ENCODE measurements around the gene CPZ.

Gene CPZ

GRCh38 chr4:8610858-8611616 lies 18.5 kb downstream of the CPZ start:
- ChIA-PET CTCF (interaction anchor here (1.4 kb wide), 1 partner anchor 9 kb away, joined by 3 read pairs; no protein-coding TSS in a partner anchor), POLR2A (no interaction called here)
- TF ChIP-seq FOXA1 (IDR thresholded peaks at IDR 0.05) = no peak
- TF ChIP-seq, protein P1, sequence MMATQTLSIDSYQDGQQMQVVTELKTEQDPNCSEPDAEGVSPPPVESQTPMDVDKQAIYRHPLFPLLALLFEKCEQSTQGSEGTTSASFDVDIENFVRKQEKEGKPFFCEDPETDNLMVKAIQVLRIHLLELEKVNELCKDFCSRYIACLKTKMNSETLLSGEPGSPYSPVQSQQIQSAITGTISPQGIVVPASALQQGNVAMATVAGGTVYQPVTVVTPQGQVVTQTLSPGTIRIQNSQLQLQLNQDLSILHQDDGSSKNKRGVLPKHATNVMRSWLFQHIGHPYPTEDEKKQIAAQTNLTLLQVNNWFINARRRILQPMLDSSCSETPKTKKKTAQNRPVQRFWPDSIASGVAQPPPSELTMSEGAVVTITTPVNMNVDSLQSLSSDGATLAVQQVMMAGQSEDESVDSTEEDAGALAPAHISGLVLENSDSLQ (IDR thresholded peaks at IDR 0.05) = no peak
- TF ChIP-seq FOXK2 (IDR thresholded peaks at IDR 0.05) = no peak
- TF ChIP-seq SP1 (IDR thresholded peaks at IDR 0.05) = no peak
- no peak for TF ChIP-seq CTBP1 (IDR thresholded peaks at IDR 0.05; ENCODE audit: borderline replicate concordance)
- TF ChIP-seq SUZ12 (IDR thresholded peaks at IDR 0.05) = no peak
- TF ChIP-seq L3MBTL2 (conservative IDR thresholded peaks at IDR 0.05) = no peak
- no peak for TF ChIP-seq NFRKB (IDR thresholded peaks at IDR 0.05)
- TF ChIP-seq HDGF (IDR thresholded peaks at IDR 0.05; ENCODE audit: borderline replicate concordance) = no peak
- no peak for TF ChIP-seq ARNT (IDR thresholded peaks at IDR 0.05)
- no peak for TF ChIP-seq LEF1 (IDR thresholded peaks at IDR 0.05; ENCODE audit: borderline replicate concordance)
- TF ChIP-seq ZNF384 (IDR thresholded peaks at IDR 0.05) = no peak
- no peak for TF ChIP-seq ELF4 (IDR thresholded peaks at IDR 0.05)
- TF ChIP-seq BHLHE40 (IDR thresholded peaks at IDR 0.05; ENCODE audit: borderline replicate concordance) = no peak
- TF ChIP-seq TARDBP (IDR thresholded peaks at IDR 0.05) = no peak
- no peak for TF ChIP-seq FOXM1 (IDR thresholded peaks at IDR 0.05; ENCODE audit: borderline replicate concordance)
- DNase-seq (ENCODE audit: extremely low spot score) = no peak

DNA sequence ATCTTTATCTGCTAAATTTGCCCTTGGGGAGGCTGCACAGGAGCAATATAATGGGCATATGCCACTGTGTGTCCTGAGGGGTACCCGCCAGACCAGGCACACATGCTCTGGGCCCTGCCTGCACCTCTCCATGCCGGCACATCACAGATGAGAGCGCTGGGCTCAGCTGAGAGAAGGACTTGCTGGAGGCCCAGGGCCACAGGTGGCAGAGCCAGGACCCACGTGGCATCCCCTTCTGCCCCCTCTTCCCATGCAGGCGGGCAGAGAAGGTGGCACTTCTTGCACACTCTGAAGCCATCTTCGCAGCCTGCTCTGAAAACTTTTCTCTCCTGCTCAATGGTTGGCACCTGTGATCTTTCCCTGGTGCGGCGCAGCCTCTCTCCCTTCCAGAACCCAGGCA lies 20.1 kb downstream of the CPZ start:
- CTCF ChIA-PET = no interaction called here
- POLR2A ChIA-PET = no interaction called here

GRCh38 chr4:8613421-8614364 lies 21.1 kb downstream of the CPZ start:
- no peak for DNase-seq (ENCODE audit: extremely low spot score)
- POLR2A ChIA-PET = no interaction called here
- CTCF ChIA-PET = interaction anchor here (0.5 to 1.0 kb wide), 2 partner anchors 13 to 30 kb away, joined by 3 to 4 read pairs; no protein-coding TSS in a partner anchor
- TF ChIP-seq CTBP1 (IDR thresholded peaks at IDR 0.05; ENCODE audit: borderline replicate concordance) = no peak
- no peak for TF ChIP-seq ARNT (IDR thresholded peaks at IDR 0.05)
- TF ChIP-seq BHLHE40 (IDR thresholded peaks at IDR 0.05; ENCODE audit: borderline replicate concordance) = no peak
- TF ChIP-seq FOXA1 (IDR thresholded peaks at IDR 0.05) = no peak
- no peak for TF ChIP-seq TARDBP (IDR thresholded peaks at IDR 0.05)
- no peak for TF ChIP-seq ZNF384 (IDR thresholded peaks at IDR 0.05)
- no peak for TF ChIP-seq FOXK2 (IDR thresholded peaks at IDR 0.05)

More for the DNA sequence above, 20.1 kb downstream of the CPZ start:
- TF ChIP-seq L3MBTL2 (conservative IDR thresholded peaks at IDR 0.05) = no peak
- TF ChIP-seq ELF4 (IDR thresholded peaks at IDR 0.05) = no peak
- no peak for TF ChIP-seq LEF1 (IDR thresholded peaks at IDR 0.05; ENCODE audit: borderline replicate concordance)
- no peak for TF ChIP-seq ZNF384 (IDR thresholded peaks at IDR 0.05)
- no peak for TF ChIP-seq FOXK2 (IDR thresholded peaks at IDR 0.05)
- no peak for TF ChIP-seq FOXM1 (IDR thresholded peaks at IDR 0.05; ENCODE audit: borderline replicate concordance)
- TF ChIP-seq TARDBP (IDR thresholded peaks at IDR 0.05) = no peak
- TF ChIP-seq, protein P1 (IDR thresholded peaks at IDR 0.05) = no peak
- TF ChIP-seq HDGF (IDR thresholded peaks at IDR 0.05; ENCODE audit: borderline replicate concordance) = no peak
- TF ChIP-seq CTBP1 (IDR thresholded peaks at IDR 0.05; ENCODE audit: borderline replicate concordance) = no peak
- TF ChIP-seq NFRKB (IDR thresholded peaks at IDR 0.05) = no peak
- no peak for TF ChIP-seq SP1 (IDR thresholded peaks at IDR 0.05)
- no peak for TF ChIP-seq BHLHE40 (IDR thresholded peaks at IDR 0.05; ENCODE audit: borderline replicate concordance)
- TF ChIP-seq ARNT (IDR thresholded peaks at IDR 0.05) = no peak
- no peak for TF ChIP-seq SUZ12 (IDR thresholded peaks at IDR 0.05)
- TF ChIP-seq FOXA1 (IDR thresholded peaks at IDR 0.05) = no peak
- no peak for DNase-seq (ENCODE audit: extremely low spot score)

GRCh38 chr4:8614365-8615193 lies 22.0 kb downstream of the CPZ start:
- no peak for TF ChIP-seq SUZ12 (IDR thresholded peaks at IDR 0.05)
- no peak for DNase-seq (ENCODE audit: extremely low spot score)
- CTCF ChIA-PET = no interaction called here
- POLR2A ChIA-PET = no interaction called here

DNA sequence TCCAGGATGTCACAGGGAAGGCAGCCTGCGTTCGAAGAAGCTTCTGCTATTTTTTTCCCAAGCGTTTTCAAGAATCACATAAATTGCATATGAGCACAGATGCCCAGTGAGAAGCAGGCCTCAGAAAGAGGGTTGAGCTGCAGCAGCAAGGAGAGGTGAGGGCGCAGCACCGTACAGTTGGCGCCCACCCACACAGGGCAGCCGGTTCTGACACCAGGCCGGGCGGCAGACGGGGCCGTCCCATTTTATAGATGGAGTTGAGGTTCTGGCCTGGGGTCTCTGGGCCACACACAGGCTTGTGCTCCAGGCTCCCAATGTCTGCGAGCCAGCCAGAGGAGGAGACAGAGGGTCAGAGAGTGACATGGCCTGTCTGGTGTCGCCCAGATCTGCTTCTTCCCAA lies 22.8 kb downstream of the CPZ start:
- POLR2A ChIA-PET = no interaction called here

More for the DNA sequence above, 22.8 kb downstream of the CPZ start:
- no peak for TF ChIP-seq ZNF384 (IDR thresholded peaks at IDR 0.05)
- no peak for TF ChIP-seq BHLHE40 (IDR thresholded peaks at IDR 0.05; ENCODE audit: borderline replicate concordance)
- TF ChIP-seq TARDBP (IDR thresholded peaks at IDR 0.05) = no peak
- TF ChIP-seq FOXA1 (IDR thresholded peaks at IDR 0.05) = no peak
- no peak for TF ChIP-seq HDGF (IDR thresholded peaks at IDR 0.05; ENCODE audit: borderline replicate concordance)
- TF ChIP-seq SUZ12 (IDR thresholded peaks at IDR 0.05) = no peak
- TF ChIP-seq ELF4 (IDR thresholded peaks at IDR 0.05) = no peak
- TF ChIP-seq FOXK2 (IDR thresholded peaks at IDR 0.05) = no peak
- TF ChIP-seq LEF1 (IDR thresholded peaks at IDR 0.05; ENCODE audit: borderline replicate concordance) = no peak
- TF ChIP-seq, protein P1 (IDR thresholded peaks at IDR 0.05) = no peak
- CTCF ChIA-PET = no interaction called here
- DNase-seq (ENCODE audit: extremely low spot score) = no peak
